Esophagus mucosa (tissue), 1 donor: ENCODE measurements around the gene PPFIA4. TPM values are rescaled to one million over a fixed set of nuclear protein-coding genes. Genes with fewer than 3 reads are reported as not detected.
A peak's percentile ranks its signal among the peaks of the same experiment; 100 is the strongest.

Experiments used
- ATAC-seq: fragments of 200-7000 bp; cut with Tn5 transposase; one replicate; pipeline ENCODE4 v1.9.1; 2020
- total RNA-seq: library from RNA; stranded (reverse); gene quantifications from one replicate; pipeline ENCODE4 v1.2.4, GENCODE V29; 2023
- donor health status: DM: yes; HTN: yes; CAD: no.

Gene PPFIA4
- total RNA-seq, 1 donor from 2014 or later = 1.0 TPM

DNA sequence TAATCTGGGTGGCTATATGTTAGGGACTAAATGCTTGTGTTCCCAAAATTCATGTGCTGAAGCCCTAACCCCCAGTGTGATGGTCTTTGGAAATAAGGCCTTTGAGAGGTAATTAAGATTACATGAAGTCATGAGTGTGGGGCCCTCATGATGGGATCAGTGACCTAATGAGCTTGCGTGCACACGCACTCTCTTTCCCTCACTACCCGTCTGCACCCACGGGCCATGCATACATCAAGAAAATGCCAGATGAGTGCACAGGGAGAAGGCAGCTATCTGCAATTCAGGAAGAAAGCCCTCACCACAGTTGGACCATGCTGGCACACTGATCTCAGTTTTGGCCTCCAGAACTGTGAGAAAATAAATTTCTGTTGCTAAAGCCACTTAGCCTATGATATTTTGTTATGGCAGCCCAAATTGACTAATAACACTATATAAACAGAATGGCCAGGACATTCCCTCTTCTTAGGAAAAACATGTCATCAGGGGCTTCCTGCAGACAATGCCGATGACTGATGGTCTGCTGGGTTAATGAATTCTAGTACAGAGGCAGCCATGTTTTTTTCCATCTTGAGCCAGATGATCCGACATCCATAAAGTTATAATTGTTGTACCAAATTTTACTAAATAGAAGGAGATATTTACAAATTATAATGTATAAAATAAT is 77.7 kb downstream of the PPFIA4 start:
- no peak for ATAC-seq

DNA sequence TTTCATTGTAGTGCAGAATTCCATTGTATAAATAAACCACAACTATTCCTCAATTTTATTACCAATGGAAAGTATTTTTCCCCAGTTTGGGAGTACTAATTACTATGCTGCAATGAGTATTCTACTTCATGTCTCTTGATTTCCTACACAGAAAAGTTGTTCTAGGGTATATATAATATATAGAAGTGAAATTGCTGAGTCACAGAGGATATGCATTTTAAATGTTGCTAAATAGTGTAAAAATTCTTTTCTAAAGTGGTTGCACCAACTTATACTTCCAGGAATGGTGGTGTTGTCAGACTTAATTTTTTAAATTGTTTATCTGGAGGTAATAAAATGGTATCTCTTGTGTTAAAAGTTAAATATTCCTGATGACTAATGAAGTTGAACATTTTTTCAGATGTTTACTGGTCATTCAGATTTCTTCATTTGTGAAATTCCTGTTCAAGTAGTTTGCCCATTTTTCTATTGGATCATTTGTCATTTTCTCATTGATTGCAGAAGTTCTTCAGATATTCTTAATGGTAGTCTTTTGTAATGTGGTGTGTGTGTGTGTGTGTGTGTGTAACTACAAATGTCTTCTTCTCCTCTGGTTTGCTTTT is 78.6 kb downstream of the PPFIA4 start:
- ATAC-seq = no peak

DNA sequence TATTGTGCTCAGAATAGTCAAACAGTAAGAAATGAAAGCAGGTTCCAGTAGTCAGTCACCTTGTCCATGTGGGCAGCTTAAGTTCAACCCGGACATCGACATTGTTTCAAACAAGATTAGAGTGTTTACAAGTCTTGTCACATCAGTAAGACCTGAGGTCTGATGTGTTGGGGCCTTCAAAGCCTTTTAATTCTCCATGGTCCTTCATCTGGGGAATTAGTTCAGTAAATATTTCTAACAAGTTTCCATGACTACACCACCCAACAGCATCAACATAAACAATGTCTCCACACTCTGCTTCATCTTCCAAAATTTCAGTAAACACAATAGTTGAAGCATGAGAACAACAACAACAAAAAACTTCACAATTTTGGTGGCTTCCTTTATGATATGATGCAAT is 86.2 kb downstream of the PPFIA4 start:
- ATAC-seq = no peak

- no peak for ATAC-seq
These were observed 87.0 kb downstream of the PPFIA4 start for GRCh38 chr1:203113308-203113707.

DNA sequence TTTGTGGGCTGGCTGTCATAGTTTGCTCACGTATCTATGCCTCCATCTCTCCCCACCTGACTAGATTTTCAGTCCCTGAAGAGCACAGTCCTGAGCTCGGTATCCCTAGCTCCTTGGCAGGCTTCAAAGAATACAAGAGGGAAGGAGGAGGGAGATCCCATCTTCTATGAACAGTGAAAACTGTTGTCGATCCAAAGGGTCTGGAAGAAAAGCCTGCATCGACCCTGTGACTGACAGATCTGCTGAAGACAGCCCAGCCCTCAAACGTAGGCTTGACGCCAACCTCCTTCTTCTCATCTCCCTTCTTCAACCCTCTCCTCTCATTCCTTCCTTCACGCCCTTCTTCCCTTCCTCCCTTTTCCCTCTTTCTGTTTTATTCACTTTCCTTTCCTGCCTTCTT is 87.9 kb downstream of the PPFIA4 start:
- ATAC-seq = no peak

- no peak for ATAC-seq
These were observed 90.0 kb downstream of the PPFIA4 start for GRCh38 chr1:203116091-203116820.

DNA sequence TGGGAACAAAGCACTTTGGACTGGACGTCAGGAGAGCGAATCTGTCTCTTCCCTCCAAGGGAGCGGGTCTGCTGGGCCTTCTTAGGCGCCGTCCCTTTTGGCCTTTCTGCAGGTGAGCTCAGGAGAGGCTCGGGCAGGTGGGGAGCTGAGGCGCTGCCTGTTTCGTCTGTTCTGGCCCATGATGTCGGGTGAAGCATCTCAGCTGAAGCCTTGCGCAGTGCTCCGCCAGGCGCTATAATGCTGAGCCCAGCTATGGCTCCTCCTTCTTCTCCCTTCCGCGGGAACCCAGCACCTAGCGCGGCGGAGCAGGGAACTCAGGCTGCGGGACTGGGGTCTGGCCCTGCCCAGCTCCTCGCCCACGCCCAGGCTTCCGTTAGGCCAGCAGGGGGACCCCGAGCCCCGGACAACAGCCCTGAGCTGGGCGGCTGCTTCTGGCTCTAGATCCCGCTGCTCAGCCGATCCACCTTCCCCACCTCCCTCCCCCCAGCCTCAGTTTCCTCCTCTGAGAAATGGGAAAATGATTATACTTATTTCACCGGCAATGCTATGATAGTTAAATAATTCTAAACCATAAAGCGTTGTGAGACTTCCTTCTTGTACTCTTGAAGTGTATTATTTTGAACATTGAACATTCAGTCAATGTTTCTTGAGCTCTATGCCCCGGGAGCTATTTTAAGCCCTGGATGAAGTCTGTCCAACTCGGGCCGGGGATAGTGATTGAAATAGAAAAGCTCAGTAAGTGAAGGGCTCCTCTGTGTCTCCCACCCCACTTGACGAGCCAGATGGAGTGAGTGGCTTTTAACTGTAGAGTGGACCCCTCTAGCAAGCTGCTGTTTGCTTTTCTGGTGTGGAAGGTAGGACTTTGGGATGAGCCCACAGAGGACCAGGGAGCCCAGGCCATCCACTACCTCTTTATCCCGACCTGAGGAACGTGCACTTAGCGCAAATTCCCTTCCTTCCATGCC is 91.6 kb downstream of the PPFIA4 start:
- peak; percentile 60 for ATAC-seq

DNA sequence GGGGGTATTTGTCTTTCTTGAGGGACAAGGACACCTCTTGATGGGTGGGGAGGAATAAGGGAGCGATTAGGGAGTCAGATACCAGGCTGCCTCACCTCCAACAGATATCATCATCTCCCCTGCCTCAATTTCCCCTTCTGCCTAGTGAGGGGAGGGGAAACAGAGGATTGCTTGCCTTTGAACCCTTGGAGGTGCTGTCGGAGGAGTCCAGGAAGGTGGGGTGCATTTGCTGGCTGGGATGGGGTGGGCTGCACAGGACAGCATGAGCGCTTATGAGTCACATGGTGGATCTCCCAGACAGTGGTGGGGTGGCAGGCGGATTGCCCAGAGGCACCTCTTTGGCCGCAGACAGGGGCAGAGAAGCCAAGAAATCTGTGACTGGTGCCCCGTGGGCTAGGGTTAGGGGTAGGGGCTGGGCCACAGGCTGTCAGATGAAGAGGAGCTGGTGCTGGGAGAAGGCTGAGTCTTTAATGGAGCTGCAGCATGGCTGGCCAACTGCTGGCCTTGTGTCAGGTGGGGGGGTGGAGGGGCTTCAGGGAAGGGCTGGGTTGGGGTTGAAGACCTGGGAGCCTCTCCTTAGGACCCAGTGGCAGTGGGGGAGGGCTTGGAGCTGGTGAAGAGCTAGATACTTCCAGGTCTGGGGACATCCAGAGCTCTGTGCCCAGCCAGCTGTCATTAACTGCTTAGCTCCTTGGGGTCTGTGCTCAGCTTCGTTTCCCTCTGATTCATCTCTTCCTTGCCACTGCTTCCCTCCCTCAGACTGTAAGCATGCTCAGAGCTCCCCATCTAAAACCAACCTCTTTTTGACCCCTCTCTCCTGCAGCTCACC is 94.2 kb downstream of the PPFIA4 start:
- no peak for ATAC-seq

- no peak for ATAC-seq
These were observed 95.1 kb downstream of the PPFIA4 start for GRCh38 chr1:203121186-203122015.

- no peak for ATAC-seq
These were observed 95.9 kb downstream of the PPFIA4 start for GRCh38 chr1:203122159-203122558.

GRCh38 chr1:203124011-203124410 is 97.7 kb downstream of the PPFIA4 start:
- ATAC-seq = no peak

DNA sequence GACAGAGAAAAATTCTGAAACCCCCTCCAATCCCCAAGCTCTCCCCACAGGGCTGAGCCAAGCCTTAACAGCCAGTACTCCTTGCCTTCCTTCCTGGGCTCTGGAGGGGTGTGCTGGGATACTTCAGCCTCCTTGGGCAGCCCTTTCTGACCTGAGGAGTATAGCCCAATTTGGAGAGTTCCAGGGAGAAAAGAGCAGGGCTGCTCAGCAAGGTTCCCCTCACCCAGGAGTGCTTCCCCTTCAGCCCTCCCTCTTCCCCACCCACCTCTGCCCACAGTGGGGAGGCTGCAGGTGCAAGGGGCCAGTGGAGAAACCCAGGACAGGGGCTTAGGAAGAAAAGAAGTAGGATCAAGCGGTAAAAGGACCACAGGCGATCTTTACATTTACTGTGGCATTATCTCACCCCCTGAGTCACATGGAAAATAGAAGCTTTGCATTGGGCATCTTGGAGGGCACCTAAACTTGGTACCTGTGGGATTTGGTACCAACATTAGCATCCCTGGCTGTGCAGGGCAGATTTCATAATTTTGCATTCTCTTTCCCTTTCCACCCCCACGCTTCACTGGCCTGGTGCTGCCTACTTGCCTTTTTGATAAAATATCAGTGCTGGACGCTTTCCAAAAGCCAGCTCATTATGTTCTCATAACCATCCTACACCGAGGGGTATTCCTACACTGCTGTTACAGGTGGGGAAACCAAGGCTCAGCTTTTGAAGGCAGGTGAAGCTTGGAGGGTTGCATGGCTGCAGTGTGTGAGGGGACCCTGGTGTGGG is 98.4 kb downstream of the PPFIA4 start:
- no peak for ATAC-seq

- no peak for ATAC-seq
These were observed 100.0 kb downstream of the PPFIA4 start for GRCh38 chr1:203126151-203126865.

- ATAC-seq = no peak
These were observed 100.8 kb downstream of the PPFIA4 start for GRCh38 chr1:203126866-203127665.

DNA sequence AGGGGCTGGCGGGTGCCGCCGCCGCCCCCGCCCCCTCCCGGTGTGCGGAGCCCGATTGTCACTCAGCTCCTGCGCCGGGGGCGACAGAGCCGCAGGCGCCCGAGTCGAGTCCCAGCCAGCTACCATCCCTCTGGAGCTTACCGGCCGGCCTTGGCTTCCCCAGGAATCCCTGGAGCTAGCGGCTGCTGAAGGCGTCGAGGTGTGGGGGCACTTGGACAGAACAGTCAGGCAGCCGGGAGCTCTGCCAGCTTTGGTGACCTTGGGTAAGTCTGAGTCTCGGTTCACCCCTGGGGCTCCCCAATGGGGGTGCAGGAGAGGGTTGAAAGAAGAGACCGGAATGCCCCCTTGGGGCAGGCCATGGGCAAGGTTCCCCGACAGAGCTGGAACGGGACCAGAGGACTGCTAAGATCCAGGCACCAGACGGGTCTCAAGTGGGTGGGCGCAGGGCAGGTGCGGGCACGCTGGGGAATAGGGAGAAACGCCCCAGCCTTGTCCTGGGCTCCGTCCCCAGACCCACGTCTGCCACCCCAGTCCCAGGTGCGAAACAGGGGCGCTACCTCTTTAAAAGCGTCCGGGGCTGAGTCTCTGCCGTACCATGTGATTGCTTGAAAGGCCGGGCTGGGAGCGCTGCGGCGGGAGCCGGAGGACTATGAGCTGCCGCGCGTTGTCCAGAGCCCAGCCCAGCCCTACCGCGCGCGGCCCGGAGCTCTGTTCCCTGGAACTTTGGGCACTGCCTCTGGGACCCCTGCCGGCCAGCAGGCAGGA is 101.6 kb downstream of the PPFIA4 start, which contains the start of gene ADORA1:
TSS of gene ADORA1 (plus strand) at position 61 of the 765 bp plus-strand sequence. CDS start 1,116 bp downstream, outside the sequence.
- ATAC-seq = peak; percentile 74

DNA sequence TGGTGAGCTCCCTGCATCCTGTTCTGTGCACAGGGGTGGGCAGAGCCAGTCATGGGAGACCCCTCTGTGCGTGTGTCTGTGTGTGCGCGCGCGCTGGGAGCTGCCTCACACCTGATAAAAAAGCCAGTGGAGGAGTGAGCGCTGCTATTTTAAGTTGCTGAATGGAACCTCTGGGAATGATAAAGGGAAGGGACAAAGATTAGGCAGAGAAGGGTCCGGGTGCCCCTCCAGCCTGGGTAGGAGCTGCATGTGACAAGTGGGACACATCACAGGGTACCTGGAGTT is 102.1 kb downstream of the PPFIA4 start:
- peak; percentile 4 for ATAC-seq
